Measurements from ENCODE around the gene TBXAS1.

Gene TBXAS1

GRCh38 chr7:139829025-139829774 lies at the start of gene TBXAS1:
Gene TBXAS1 (plus strand): TSS chr7:139829264. CDS start chr7:139829391, 127 bp downstream.
- peak; percentile 76 for DNase-seq

- peak; percentile 29 for DNase-seq
These were observed 46.1 kb upstream of the TBXAS1 start for GRCh38 chr7:139782932-139783331.

- peak; percentile 86 for DNase-seq
These were observed 45.2 kb upstream of the TBXAS1 start for GRCh38 chr7:139783647-139784385.

GRCh38 chr7:139784648-139785047 lies 44.4 kb upstream of the TBXAS1 start:
- DNase-seq = no peak

- DNase-seq = no peak
These were observed 37.7 kb upstream of the TBXAS1 start for GRCh38 chr7:139791316-139791715.

GRCh38 chr7:139797607-139798006 lies 31.5 kb upstream of the TBXAS1 start:
- no peak for DNase-seq

GRCh38 chr7:139798221-139798620 lies 30.8 kb upstream of the TBXAS1 start:
- no peak for DNase-seq

- no peak for DNase-seq
These were observed 30.2 kb upstream of the TBXAS1 start for GRCh38 chr7:139798892-139799291.

- peak; percentile 28 for DNase-seq
These were observed 29.5 kb upstream of the TBXAS1 start for GRCh38 chr7:139799586-139799985.

GRCh38 chr7:139804571-139804970 lies 24.5 kb upstream of the TBXAS1 start:
- DNase-seq = no peak

- DNase-seq = no peak
These were observed 22.1 kb upstream of the TBXAS1 start for GRCh38 chr7:139807009-139807408.

GRCh38 chr7:139808427-139808826 lies 20.6 kb upstream of the TBXAS1 start:
- DNase-seq = no peak

- DNase-seq = no peak
These were observed 20.1 kb upstream of the TBXAS1 start for GRCh38 chr7:139808846-139809442.

- no peak for DNase-seq
These were observed 18.0 kb upstream of the TBXAS1 start for GRCh38 chr7:139811066-139811465.

- DNase-seq = no peak
These were observed 15.9 kb upstream of the TBXAS1 start for GRCh38 chr7:139813151-139813550.

GRCh38 chr7:139813689-139814088 lies 15.4 kb upstream of the TBXAS1 start:
- DNase-seq = no peak

- peak; percentile 32 for DNase-seq
These were observed 11.8 kb upstream of the TBXAS1 start for GRCh38 chr7:139817249-139817648.

GRCh38 chr7:139820089-139820488 lies 9.0 kb upstream of the TBXAS1 start:
- DNase-seq = no peak

GRCh38 chr7:139821349-139822105 lies 7.5 kb upstream of the TBXAS1 start:
- DNase-seq = peak; percentile 45

- DNase-seq = no peak
These were observed 6.2 kb upstream of the TBXAS1 start for GRCh38 chr7:139822855-139823254.

GRCh38 chr7:139823959-139824521 lies 5.0 kb upstream of the TBXAS1 start:
- DNase-seq = no peak

- DNase-seq = peak; percentile 15
These were observed 3.3 kb upstream of the TBXAS1 start for GRCh38 chr7:139825666-139826290.

Measured in OCI-M1 (cell line).